ENCODE data around the gene LRP4. TPM values are rescaled to one million over a fixed set of nuclear protein-coding genes. Genes with fewer than 3 reads are reported as not detected.
"Not testable (repeated sequence)": the region's sequence is repeated elsewhere in the genome, so short reads cannot be mapped to it uniquely, and the experiment has no call there.

LRP4 gene
- polyA plus RNA-seq, 1 donor: 15.6 TPM

DNA sequence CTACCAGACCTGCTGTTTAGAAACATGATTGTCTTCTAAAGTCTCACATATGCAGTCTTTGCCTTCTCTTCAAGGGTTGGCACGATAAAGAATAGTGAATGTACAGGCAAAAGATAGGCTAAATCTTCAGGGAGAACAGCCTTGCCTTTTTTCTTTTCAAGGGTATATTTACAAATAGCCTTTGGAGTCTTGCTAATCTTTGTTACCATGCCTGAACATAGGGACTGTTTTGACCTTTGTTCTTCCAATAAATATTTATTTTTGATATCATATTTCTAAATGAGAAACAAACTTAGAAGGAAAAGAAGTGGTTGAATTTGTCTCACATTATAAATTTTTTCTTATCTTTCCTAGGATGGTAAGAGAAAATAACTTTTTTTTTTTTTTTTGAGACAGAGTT lies 30.9 kb upstream of the LRP4 start:
- no peaks in the 10 kb centered on the region for H3K36me3 ChIP-seq (ENCODE audit: control insufficient read depth, insufficient read depth, low read length)
- DNase-seq: no peak
- H3K4me3 ChIP-seq (ENCODE audit: low read length): no peak overlapping the region
- no peak overlapping the region for H3K27ac ChIP-seq (ENCODE audit: low read length)
- no CpG with 5 or more reads among the region's 1 CpG for WGBS (ENCODE audit: insufficient coverage, low lambda C conversion rate)
- H3K27me3 ChIP-seq (ENCODE audit: control insufficient read depth, insufficient read depth, low read length): no peaks in the 10 kb centered on the region
- peaks cover 17% of the 10 kb centered on the region for H3K4me1 ChIP-seq (ENCODE audit: control insufficient read depth, insufficient read depth, low read length)
- no peaks in the 10 kb centered on the region for H3K9me3 ChIP-seq (ENCODE audit: control insufficient read depth, low read depth, low read length)

GRCh38 chr11:46948378-46949131 lies 30.2 kb upstream of the LRP4 start:
- H3K9me3 ChIP-seq (ENCODE audit: control insufficient read depth, low read depth, low read length): no peaks in the 10 kb centered on the region
- H3K36me3 ChIP-seq (ENCODE audit: control insufficient read depth, insufficient read depth, low read length): peaks cover under 1% of the 10 kb centered on the region
- H3K4me1 ChIP-seq (ENCODE audit: control insufficient read depth, insufficient read depth, low read length): peaks cover 17% of the 10 kb centered on the region
- 43% methylated on average over 1 of the region's 4 CpGs for WGBS (ENCODE audit: insufficient coverage, low lambda C conversion rate)
- H3K4me3 ChIP-seq (ENCODE audit: low read length): no peak overlapping the region
- H3K27ac ChIP-seq (ENCODE audit: low read length): peak overlapping the region; percentile 26
- DNase-seq: peak; percentile 31 to 65
- H3K27me3 ChIP-seq (ENCODE audit: control insufficient read depth, insufficient read depth, low read length): no peaks in the 10 kb centered on the region

DNA sequence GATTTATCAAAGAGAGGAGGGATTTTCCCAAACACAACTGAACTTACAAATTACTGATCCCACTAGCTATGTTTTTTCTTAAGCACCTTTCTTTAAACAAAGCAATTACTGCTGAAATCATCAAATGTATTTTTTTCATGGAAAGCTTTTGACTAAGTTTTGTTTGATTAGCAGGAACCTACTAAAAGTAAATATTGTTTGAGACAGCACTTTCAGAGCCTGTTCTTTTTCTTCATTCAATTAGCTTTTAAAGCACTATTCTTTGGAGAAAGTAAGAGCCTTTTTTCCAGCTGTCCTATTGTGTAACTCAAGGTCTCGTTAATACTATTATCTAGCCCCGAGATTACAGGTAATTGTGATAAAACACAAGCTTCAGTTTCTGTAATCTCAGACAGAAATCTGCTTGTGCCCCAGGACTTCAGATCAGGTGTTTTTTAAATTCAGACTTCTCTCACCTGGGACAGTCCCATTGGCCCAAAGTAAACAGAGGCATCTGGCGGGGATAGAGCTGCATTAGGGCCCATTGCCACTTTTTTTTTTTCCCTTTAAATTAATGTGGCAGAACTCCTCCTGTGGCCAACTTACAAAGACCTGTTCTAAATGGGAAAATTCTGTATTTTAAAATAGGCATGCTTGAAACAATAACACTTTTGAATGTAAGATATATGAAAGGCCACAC lies 29.2 kb upstream of the LRP4 start:
- no peak overlapping the region for H3K27ac ChIP-seq (ENCODE audit: low read length)
- no peak for DNase-seq
- H3K4me1 ChIP-seq (ENCODE audit: control insufficient read depth, insufficient read depth, low read length): peaks cover 17% of the 10 kb centered on the region
- WGBS (ENCODE audit: insufficient coverage, low lambda C conversion rate): no CpG with 5 or more reads among the region's 3 CpGs
- H3K27me3 ChIP-seq (ENCODE audit: control insufficient read depth, insufficient read depth, low read length): no peaks in the 10 kb centered on the region
- no peak overlapping the region for H3K4me3 ChIP-seq (ENCODE audit: low read length)
- H3K36me3 ChIP-seq (ENCODE audit: control insufficient read depth, insufficient read depth, low read length): peaks cover 5% of the 10 kb centered on the region
- no peaks in the 10 kb centered on the region for H3K9me3 ChIP-seq (ENCODE audit: control insufficient read depth, low read depth, low read length)

- no peaks in the 10 kb centered on the region for H3K27me3 ChIP-seq (ENCODE audit: control insufficient read depth, insufficient read depth, low read length)
- peaks cover 25% of the 10 kb centered on the region for H3K4me1 ChIP-seq (ENCODE audit: control insufficient read depth, insufficient read depth, low read length)
- no peak overlapping the region for H3K4me3 ChIP-seq (ENCODE audit: low read length)
- H3K36me3 ChIP-seq (ENCODE audit: control insufficient read depth, insufficient read depth, low read length): peaks cover 5% of the 10 kb centered on the region
- no CpG with 5 or more reads among the region's 4 CpGs for WGBS (ENCODE audit: insufficient coverage, low lambda C conversion rate)
- DNase-seq: no peak
- H3K9me3 ChIP-seq (ENCODE audit: control insufficient read depth, low read depth, low read length): no peaks in the 10 kb centered on the region
- no peak overlapping the region for H3K27ac ChIP-seq (ENCODE audit: low read length)
These were observed 26.2 kb upstream of the LRP4 start for GRCh38 chr11:46944356-46945075.

GRCh38 chr11:46942172-46942571 lies 23.8 kb upstream of the LRP4 start:
- 20% methylated on average over 2 of the region's 6 CpGs for WGBS (ENCODE audit: insufficient coverage, low lambda C conversion rate)
- no peaks in the 10 kb centered on the region for H3K9me3 ChIP-seq (ENCODE audit: control insufficient read depth, low read depth, low read length)
- DNase-seq: peak in 1 of 2 donors; percentile 59

DNA sequence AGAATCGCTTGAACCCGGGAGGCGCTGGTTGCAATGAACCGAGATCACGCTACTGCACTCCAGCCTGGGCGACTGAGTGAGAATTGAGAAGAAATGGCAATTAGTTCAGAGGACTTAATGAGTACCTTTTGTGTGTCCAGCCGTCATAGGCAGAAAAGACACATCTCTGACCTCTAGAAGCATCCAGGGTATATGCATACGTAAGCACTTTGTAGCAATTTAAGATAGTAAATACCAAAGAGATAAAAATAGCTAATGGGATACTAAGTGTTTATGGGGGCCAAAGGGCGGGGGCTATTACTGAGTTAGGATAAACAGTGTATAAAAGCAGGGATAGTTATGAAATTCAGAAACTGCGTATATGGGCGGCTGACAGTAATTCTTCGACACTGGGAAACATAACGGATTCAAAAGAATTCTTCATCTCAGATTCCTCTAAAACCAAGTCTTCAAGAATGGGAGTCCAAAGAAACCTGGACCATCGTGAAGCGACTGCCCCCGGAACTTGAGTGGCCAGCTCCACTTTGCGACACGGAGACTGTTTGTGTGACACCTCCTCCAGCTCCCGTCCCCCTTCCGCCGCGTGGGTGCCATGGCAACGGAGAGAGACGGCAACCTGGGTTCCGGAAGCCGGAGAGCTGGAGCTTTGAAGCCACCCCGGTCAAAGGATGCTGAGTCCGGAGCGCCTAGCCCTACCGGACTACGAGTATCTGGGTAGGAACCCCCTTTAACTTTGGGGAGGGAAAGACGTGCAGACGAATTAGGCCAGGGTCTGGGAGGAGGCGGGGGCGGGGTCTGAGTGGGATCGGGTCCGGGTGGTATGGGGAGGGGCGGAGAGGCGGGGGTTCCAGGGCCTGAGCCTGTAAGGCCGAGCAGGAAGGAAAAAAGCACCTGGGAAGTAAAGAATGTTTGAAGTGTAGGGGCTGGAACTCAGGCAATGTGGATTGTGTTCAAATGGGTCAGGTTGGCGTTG lies 18.1 kb upstream of the LRP4 start, which contains the start of gene CSTPP1:
CSTPP1 (plus strand) TSS at position 624 of the 973 bp plus-strand sequence; CDS start at position 669, 45 bp downstream.
- no peaks in the 10 kb centered on the region for H3K27me3 ChIP-seq (ENCODE audit: control insufficient read depth, insufficient read depth, low read length)
- H3K4me1 ChIP-seq (ENCODE audit: control insufficient read depth, insufficient read depth, low read length): peaks cover 12% of the 10 kb centered on the region
- peak; percentile 91 to 94 for DNase-seq
- H3K4me3 ChIP-seq (ENCODE audit: low read length): peak within 1 kb of the TSS; percentile 49
- H3K36me3 ChIP-seq (ENCODE audit: control insufficient read depth, insufficient read depth, low read length): no peaks in the 10 kb centered on the region
- no peaks in the 10 kb centered on the region for H3K9me3 ChIP-seq (ENCODE audit: control insufficient read depth, low read depth, low read length)
- peak within 1 kb of the TSS; percentile 55 for H3K27ac ChIP-seq (ENCODE audit: low read length)
- WGBS (ENCODE audit: insufficient coverage, low lambda C conversion rate): 33% methylated on average over 1 of the region's 41 CpGs

More at GRCh38 chr11:46942172-46942571, 23.8 kb upstream of the LRP4 start:
- Histone ChIP-seq H3K27ac (ENCODE audit: low read length) (peak overlapping the region; percentile 35), H3K4me1 (ENCODE audit: control insufficient read depth, insufficient read depth, low read length) (peaks cover 13% of the 10 kb centered on the region), H3K36me3 (ENCODE audit: control insufficient read depth, insufficient read depth, low read length) (peaks cover 5% of the 10 kb centered on the region), H3K4me3 (ENCODE audit: low read length) (no peak overlapping the region), H3K27me3 (ENCODE audit: control insufficient read depth, insufficient read depth, low read length) (no peaks in the 10 kb centered on the region)

GRCh38 chr11:46930089-46930488 lies 11.7 kb upstream of the LRP4 start:
- H3K27me3 ChIP-seq (ENCODE audit: control insufficient read depth, insufficient read depth, low read length): no peaks in the 10 kb centered on the region
- no peak overlapping the region for H3K4me3 ChIP-seq (ENCODE audit: low read length)
- WGBS (ENCODE audit: insufficient coverage, low lambda C conversion rate): 100% methylated on average over 1 of the region's 1 CpG
- no peak overlapping the region for H3K27ac ChIP-seq (ENCODE audit: low read length)
- peaks cover 2% of the 10 kb centered on the region for H3K9me3 ChIP-seq (ENCODE audit: control insufficient read depth, low read depth, low read length)
- peaks cover 17% of the 10 kb centered on the region for H3K4me1 ChIP-seq (ENCODE audit: control insufficient read depth, insufficient read depth, low read length)
- H3K36me3 ChIP-seq (ENCODE audit: control insufficient read depth, insufficient read depth, low read length): no peaks in the 10 kb centered on the region
- DNase-seq: peak; percentile 43 to 75

DNA sequence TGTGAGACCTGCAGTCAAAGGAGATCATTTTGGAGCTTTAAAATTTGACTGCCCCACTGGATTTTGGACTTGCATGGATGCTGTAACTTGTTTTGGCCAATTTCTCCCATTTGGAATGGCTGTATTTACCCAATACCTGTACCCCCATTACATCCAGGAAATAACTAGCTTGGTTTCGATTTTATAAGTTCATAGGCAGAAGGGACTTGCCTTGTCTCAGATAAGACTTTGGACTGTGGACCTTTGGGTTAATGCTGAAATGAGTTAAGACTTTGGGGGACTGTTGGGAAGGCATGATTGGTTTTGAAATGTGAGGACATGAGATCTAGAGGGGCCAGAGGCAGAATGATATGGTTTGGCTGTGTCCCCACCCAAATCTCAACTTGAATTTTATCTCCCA lies 10.4 kb upstream of the LRP4 start:
- H3K4me1 ChIP-seq (ENCODE audit: control insufficient read depth, insufficient read depth, low read length): peaks cover 17% of the 10 kb centered on the region
- no CpG with 5 or more reads among the region's 1 CpG for WGBS (ENCODE audit: insufficient coverage, low lambda C conversion rate)
- not testable (repeated sequence) for H3K4me3 ChIP-seq (ENCODE audit: low read length); H3K27me3 ChIP-seq (ENCODE audit: control insufficient read depth, insufficient read depth, low read length); H3K36me3 ChIP-seq (ENCODE audit: control insufficient read depth, insufficient read depth, low read length); H3K9me3 ChIP-seq (ENCODE audit: control insufficient read depth, low read depth, low read length)
- peak overlapping the region; percentile 61 for H3K27ac ChIP-seq (ENCODE audit: low read length)
- peak in 1 of 2 donors; percentile 62 for DNase-seq

GRCh38 chr11:46927928-46928327 lies 9.6 kb upstream of the LRP4 start:
- no CpG with 5 or more reads among the region's 4 CpGs for WGBS (ENCODE audit: insufficient coverage, low lambda C conversion rate)
- H3K4me3 ChIP-seq (ENCODE audit: low read length); DNase-seq; H3K27me3 ChIP-seq (ENCODE audit: control insufficient read depth, insufficient read depth, low read length); H3K36me3 ChIP-seq (ENCODE audit: control insufficient read depth, insufficient read depth, low read length); H3K9me3 ChIP-seq (ENCODE audit: control insufficient read depth, low read depth, low read length); H3K27ac ChIP-seq (ENCODE audit: low read length): not testable (repeated sequence)
- peaks cover 17% of the 10 kb centered on the region for H3K4me1 ChIP-seq (ENCODE audit: control insufficient read depth, insufficient read depth, low read length)

Data from large intestine (tissue), 3 donors.